Uterus (tissue), 4 donors: ENCODE measurements around the gene NTSR1. TPM values are rescaled to one million over a fixed set of nuclear protein-coding genes. Genes with fewer than 3 reads are reported as not detected.

Experiments used
- DNase-seq, 2 donors: peaks; one replicate each; pipeline ENCODE4 v3.0.0-alpha.2; 2019 to 2020
- H3K27ac ChIP-seq, 2 donors: fragments of 200-600 bp; sonication (generic); 1 replicate in 1 of 2; 2 replicates in 1 of 2; pipeline ENCODE4 v1.5.1; 2016 to 2018
- H3K27me3 ChIP-seq, 2 donors: fragments of 200-600 bp; sonication (generic); one replicate each; pipeline ENCODE4 v1.5.1; 2018 to 2019; ENCODE audit warnings: control low read depth in 1 of 2
- H3K36me3 ChIP-seq, 2 donors: fragments of 200-600 bp; sonication (generic); one replicate each; pipeline ENCODE4 v1.5.1; 2019; ENCODE audit warnings: control low read depth in 1 of 2
- H3K4me1 ChIP-seq, 2 donors: fragments of 200-600 bp; sonication (generic); one replicate each; pipeline ENCODE4 v1.5.1; 2018 to 2019; ENCODE audit warnings: control low read depth in 1 of 2
- H3K4me3 ChIP-seq, 2 donors: fragments of 200-600 bp; sonication (generic); 1 replicate in 1 of 2; 2 replicates in 1 of 2; pipeline ENCODE4 v1.5.1; 2018 to 2019; ENCODE audit warnings: mild to moderate bottlenecking in 1 of 2
- H3K9me3 ChIP-seq, 2 donors: fragments of 200-600 bp; sonication (generic); one replicate each; pipeline ENCODE4 v1.5.1; 2019; ENCODE audit warnings: control low read depth in 1 of 2
- POLR2A ChIP-seq, 2 donors: fragments of 450-650 bp; IDR thresholded peaks; one replicate each; pipeline ENCODE4 v1.6.1; 2016; ENCODE audit warnings: antibody characterized with exemption in 2 of 2, mild to moderate bottlenecking in 1 of 2, moderate library complexity in 1 of 2
- intact Hi-C: fragments of 100-400 bp; cut with DNase I; formaldehyde crosslinking; loops from one replicate; pipeline ENCODE4 v1.15.1; 2023; ENCODE audit warnings: low total_unique reads
- total RNA-seq, 4 donors: library from RNA; depleted of rRNA in 3 of 4; stranded (reverse); fragments of >200 nt in 3 of 4; gene quantifications; one replicate each; pipeline versions ENCODE4 v1.1.0 to v1.2.4, GENCODE V29; 2014 to 2023
- TF ChIP-seq, protein P1 (sequence below), 4 experiments: fragments of 200-600 bp in 2 of 4; fragments of 450-650 bp in 2 of 4; sonication (generic) in 2 of 4; IDR thresholded peaks; one replicate each; pipeline ENCODE4 v1.5.1; 2016 to 2019; ENCODE audit warnings: antibody characterized with exemption in 4 of 4, mild to moderate bottlenecking in 2 of 4, moderate library complexity in 1 of 4
- donor health status: DM: yes; HTN: yes; CAD: no.

The NTSR1 gene
- total RNA-seq, 4 donors from 2014 or later = not detected

DNA sequence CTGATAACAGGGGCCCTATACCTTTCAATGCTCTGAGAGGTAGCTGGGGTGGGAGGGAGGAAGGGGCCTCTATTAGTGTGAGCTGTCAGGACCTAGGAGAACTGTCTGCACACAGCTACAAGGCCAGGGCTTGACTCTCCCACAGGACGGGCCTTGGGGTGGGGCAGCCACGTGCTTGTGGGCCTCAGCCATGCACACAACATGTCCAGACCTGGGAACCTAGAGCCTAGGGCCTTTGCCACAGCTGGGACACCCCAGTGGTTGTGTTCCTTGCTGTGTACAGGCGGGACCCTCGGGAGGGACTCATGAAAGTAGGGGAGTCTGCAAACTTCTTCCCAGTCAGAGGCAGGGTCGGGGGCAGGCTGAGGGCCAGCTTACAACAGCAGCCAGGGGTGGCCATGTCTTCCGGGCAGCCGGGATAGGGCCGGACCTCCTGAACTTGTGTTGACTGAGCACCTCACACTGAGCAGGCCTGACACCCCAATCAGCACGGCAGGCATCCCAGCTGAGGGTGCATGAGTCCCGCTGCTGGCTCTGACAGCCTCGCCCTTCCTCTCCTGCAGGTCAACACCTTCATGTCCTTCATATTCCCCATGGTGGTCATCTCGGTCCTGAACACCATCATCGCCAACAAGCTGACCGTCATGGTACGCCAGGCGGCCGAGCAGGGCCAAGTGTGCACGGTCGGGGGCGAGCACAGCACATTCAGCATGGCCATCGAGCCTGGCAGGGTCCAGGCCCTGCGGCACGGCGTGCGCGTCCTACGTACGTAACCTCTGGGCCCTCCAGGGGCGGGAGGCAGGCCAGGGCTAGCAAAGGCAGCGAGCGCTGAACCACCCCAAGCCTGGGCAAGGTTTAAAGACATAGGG, 45.7 kb downstream of the NTSR1 start:
- no peaks in the 10 kb centered on the region for H3K4me1 ChIP-seq
- H3K36me3 ChIP-seq = no peaks in the 10 kb centered on the region
- intact Hi-C loops = no loop called here
- no peaks in the 10 kb centered on the region for H3K27me3 ChIP-seq
- no peak overlapping the region for H3K27ac ChIP-seq
- DNase-seq = no peak
- H3K9me3 ChIP-seq = no peaks in the 10 kb centered on the region
- no peak overlapping the region for H3K4me3 ChIP-seq
- TF ChIP-seq POLR2A (IDR thresholded peaks at IDR 0.05) = no peak
- TF ChIP-seq, protein P1, sequence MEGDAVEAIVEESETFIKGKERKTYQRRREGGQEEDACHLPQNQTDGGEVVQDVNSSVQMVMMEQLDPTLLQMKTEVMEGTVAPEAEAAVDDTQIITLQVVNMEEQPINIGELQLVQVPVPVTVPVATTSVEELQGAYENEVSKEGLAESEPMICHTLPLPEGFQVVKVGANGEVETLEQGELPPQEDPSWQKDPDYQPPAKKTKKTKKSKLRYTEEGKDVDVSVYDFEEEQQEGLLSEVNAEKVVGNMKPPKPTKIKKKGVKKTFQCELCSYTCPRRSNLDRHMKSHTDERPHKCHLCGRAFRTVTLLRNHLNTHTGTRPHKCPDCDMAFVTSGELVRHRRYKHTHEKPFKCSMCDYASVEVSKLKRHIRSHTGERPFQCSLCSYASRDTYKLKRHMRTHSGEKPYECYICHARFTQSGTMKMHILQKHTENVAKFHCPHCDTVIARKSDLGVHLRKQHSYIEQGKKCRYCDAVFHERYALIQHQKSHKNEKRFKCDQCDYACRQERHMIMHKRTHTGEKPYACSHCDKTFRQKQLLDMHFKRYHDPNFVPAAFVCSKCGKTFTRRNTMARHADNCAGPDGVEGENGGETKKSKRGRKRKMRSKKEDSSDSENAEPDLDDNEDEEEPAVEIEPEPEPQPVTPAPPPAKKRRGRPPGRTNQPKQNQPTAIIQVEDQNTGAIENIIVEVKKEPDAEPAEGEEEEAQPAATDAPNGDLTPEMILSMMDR (IDR thresholded peaks at IDR 0.05) = no peak

DNA sequence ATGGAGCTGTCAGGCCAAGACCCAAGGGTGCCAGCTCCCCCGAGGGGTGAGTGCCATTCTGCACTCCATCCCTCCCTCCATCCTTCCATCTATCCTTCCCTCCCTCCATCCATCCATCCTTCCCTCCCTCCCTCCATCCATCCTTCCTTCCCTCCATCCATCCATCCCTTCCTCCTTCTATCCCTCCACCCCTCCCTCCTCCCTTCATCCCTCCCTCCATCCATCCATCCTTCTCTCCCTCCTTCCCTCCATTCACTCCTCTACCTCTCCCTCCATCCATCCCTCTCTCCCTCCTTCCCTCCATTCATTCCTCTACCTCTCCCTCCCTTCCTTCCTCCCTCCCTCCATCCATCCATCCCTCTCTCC, 46.3 kb downstream of the NTSR1 start:
- no peaks in the 10 kb centered on the region for H3K4me1 ChIP-seq
- H3K36me3 ChIP-seq = no peaks in the 10 kb centered on the region
- intact Hi-C loops = no loop called here
- no peak for TF ChIP-seq POLR2A (IDR thresholded peaks at IDR 0.05)
- TF ChIP-seq, protein P1 (IDR thresholded peaks at IDR 0.05) = no peak
- H3K9me3 ChIP-seq = no peaks in the 10 kb centered on the region
- no peaks in the 10 kb centered on the region for H3K27me3 ChIP-seq
- DNase-seq = no peak
- no peak overlapping the region for H3K4me3 ChIP-seq
- H3K27ac ChIP-seq = no peak overlapping the region

DNA sequence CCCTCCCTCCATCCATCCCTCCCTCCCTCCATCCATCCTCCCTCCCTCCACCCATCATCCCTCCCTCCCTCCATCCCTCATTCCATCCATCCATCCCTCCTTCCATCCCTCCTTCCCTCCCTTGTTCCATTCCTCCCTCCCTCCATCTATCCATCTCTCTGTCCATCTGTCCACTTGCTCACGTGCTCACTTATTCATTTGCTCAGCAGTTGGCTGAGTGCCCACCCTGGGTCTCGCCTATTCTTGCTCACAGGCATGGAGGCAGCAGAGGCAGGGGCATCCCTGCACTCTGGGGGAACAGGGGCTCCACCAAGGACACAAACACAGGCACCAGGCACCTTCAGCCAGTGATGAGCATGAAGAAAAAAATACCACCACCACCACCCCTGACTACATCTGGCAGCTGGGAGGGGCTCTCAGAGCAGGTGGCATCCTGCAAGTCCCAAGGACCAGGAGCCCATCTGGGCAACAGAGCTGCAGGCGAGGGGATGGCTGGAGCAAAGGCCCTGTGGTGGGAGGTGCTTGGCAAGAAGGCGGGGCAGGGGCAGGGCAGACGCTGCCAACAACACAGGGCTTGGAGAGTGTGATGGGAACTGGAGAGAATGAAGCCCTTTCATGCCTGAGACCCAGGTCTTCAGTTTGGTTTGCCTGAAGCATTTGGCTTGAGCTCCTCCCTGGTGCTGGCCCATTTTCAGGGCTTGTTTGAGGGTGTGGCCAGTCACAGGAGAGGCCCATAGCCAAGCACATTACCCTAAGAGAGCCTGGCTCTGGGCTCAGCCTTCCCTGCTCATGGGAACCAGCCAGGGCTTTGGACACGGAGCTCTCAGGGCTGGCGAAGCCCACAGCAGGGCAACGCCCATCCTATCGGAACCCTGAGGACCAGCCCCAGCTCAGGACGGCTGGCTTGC, 47.4 kb downstream of the NTSR1 start:
- intact Hi-C loops = no loop called here
- Histone ChIP-seq H3K4me1 (no peaks in the 10 kb centered on the region), H3K4me3 (no peak overlapping the region), H3K9me3 (no peaks in the 10 kb centered on the region), H3K36me3 (no peaks in the 10 kb centered on the region), H3K27me3 (no peaks in the 10 kb centered on the region), H3K27ac (no peak overlapping the region)
- TF ChIP-seq, protein P1 (IDR thresholded peaks at IDR 0.05) = no peak
- no peak for TF ChIP-seq POLR2A (IDR thresholded peaks at IDR 0.05)
- DNase-seq = no peak

DNA sequence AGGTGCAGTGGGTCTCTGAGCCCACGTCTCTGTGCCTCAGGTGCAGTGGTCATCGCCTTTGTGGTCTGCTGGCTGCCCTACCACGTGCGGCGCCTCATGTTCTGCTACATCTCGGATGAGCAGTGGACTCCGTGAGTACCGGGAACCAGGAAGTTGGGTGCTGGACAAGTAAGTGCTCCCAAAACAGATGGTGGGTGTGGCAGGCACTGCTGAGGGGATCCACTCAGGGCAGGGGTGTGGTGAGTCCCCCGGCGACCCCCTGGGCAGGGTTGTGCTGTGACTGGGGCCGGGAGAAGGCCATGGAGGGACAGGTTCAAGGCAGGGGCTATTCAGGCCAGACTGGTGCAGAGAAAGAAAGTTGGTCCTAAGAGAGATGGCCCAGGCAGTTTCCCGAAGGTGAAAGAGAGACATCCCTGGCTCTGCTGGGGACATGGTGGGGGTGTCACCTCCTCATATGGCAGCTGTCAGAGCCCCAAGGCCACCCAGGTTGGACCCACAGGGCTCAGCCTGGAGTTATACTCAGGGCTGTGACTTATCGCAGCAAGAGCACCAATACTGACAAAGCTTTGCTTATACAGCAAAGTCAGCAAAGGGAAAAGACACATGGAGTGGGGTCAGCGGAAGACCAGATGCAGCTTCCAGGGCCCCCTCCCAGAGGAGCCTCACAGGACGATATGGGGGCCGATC, 49.7 kb downstream of the NTSR1 start:
- intact Hi-C loops = no loop called here
- Histone ChIP-seq H3K4me3 (no peak overlapping the region), H3K9me3 (no peaks in the 10 kb centered on the region), H3K27ac (no peak overlapping the region), H3K27me3 (no peaks in the 10 kb centered on the region), H3K36me3 (no peaks in the 10 kb centered on the region), H3K4me1 (no peaks in the 10 kb centered on the region)
- DNase-seq = no peak
- TF ChIP-seq, protein P1 (IDR thresholded peaks at IDR 0.05) = no peak
- no peak for TF ChIP-seq POLR2A (IDR thresholded peaks at IDR 0.05)
